Ectodermal cell (in vitro differentiated cells): ENCODE measurements around the gene AGPAT4.
A peak's percentile ranks its signal among the peaks of the same experiment; 100 is the strongest.
"Not testable (repeated sequence)": the region's sequence is repeated elsewhere in the genome, so short reads cannot be mapped to it uniquely, and the experiment has no call there.

Experiments used
- H3K27ac ChIP-seq: 2 replicates; pipeline ENCODE4 v1.7.0; 2013; ENCODE audit warnings: mild to moderate bottlenecking, low read depth, low read length; ENCODE audit not compliant: insufficient read depth, poor library complexity, severe bottlenecking
- H3K27me3 ChIP-seq: 2 replicates; pipeline ENCODE4 v1.7.0; 2013; ENCODE audit warnings: mild to moderate bottlenecking, low read length; ENCODE audit not compliant: insufficient read depth, control insufficient read depth, poor library complexity, severe bottlenecking
- H3K36me3 ChIP-seq: one replicate; pipeline ENCODE4 v1.7.0; 2013; ENCODE audit warnings: low read length; ENCODE audit not compliant: control insufficient read depth, insufficient read depth
- H3K4me1 ChIP-seq: one replicate; pipeline ENCODE4 v1.7.0; 2013; ENCODE audit warnings: low read length; ENCODE audit not compliant: control insufficient read depth, insufficient read depth
- H3K4me3 ChIP-seq: 2 replicates; pipeline ENCODE4 v1.7.0; 2013; ENCODE audit warnings: low read depth, low read length, control low read depth; ENCODE audit not compliant: insufficient read depth
- H3K9me3 ChIP-seq: 2 replicates; pipeline ENCODE4 v1.7.0; 2013; ENCODE audit warnings: mild to moderate bottlenecking, low read length, moderate library complexity; ENCODE audit not compliant: control insufficient read depth
- WGBS, 2 experiments: methylation state at CpG; one replicate each; pipeline ENCODE4 v1.1.7; 2013; ENCODE audit warnings: missing lambda C conversion rate in 2 of 2; 5-methylcytosine and 5-hydroxymethylcytosine counted together

The AGPAT4 gene

GRCh38 chr6:161232010-161232409, 41.9 kb downstream of the AGPAT4 start:
- Histone ChIP-seq H3K36me3 (peaks cover 10% of the 10 kb centered on the region), H3K9me3 (no peaks in the 10 kb centered on the region), H3K27ac (no peak overlapping the region), H3K4me3 (no peak overlapping the region), H3K4me1 (peaks cover 28% of the 10 kb centered on the region), H3K27me3 (no peaks in the 10 kb centered on the region)
- 92 to 96% methylated on average over 9 of the region's 9 CpGs for WGBS, 2 experiments

- 89 to 100% methylated on average over 1 to 2 of the region's 2 CpGs for WGBS, 2 experiments
- Histone ChIP-seq H3K27ac (peak overlapping the region; percentile 33), H3K27me3 (no peaks in the 10 kb centered on the region), H3K36me3 (peaks cover 14% of the 10 kb centered on the region), H3K4me1 (peaks cover 28% of the 10 kb centered on the region), H3K9me3 (no peaks in the 10 kb centered on the region), H3K4me3 (no peak overlapping the region)
Observed at GRCh38 chr6:161230339-161230738, 43.5 kb downstream of the AGPAT4 start.

- Histone ChIP-seq H3K4me1 (peaks cover 19% of the 10 kb centered on the region), H3K27me3 (no peaks in the 10 kb centered on the region), H3K36me3 (peaks cover 14% of the 10 kb centered on the region), H3K4me3 (no peak overlapping the region), H3K9me3 (no peaks in the 10 kb centered on the region), H3K27ac (peak overlapping the region; percentile 47)
- 61 to 63% methylated on average over 7 of the region's 7 CpGs for WGBS, 2 experiments
Observed at GRCh38 chr6:161228921-161229591, 44.8 kb downstream of the AGPAT4 start.

DNA sequence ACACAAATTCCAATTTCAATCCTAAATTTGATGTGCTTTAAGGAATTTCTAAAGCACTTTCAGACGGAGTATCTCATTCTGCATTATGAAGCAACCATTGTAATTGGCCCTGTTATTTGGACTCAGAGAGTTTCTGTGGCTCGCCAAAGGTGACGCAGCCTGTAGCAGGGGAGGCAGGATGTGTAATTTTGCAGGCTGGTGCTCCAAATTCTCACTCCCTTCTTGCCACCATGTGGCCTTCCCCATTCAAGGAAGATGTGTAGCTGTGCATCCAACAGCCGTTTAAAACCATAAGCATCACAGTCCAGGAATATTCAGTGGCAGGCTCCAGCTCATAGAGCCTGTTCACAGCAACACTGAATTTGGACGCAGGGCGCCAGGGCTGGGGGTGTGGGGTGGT, 45.8 kb downstream of the AGPAT4 start:
- whole genome bisulfite sequencing, 2 experiments, result 95% methylated on average over 5 to 6 of the region's 6 CpGs
- peaks cover 18% of the 10 kb centered on the region for H3K4me1 ChIP-seq
- no peaks in the 10 kb centered on the region for H3K9me3 ChIP-seq
- H3K27me3 ChIP-seq, result no peaks in the 10 kb centered on the region
- H3K4me3 ChIP-seq, result no peak overlapping the region
- no peak overlapping the region for H3K27ac ChIP-seq
- H3K36me3 ChIP-seq, result peaks cover 14% of the 10 kb centered on the region

DNA sequence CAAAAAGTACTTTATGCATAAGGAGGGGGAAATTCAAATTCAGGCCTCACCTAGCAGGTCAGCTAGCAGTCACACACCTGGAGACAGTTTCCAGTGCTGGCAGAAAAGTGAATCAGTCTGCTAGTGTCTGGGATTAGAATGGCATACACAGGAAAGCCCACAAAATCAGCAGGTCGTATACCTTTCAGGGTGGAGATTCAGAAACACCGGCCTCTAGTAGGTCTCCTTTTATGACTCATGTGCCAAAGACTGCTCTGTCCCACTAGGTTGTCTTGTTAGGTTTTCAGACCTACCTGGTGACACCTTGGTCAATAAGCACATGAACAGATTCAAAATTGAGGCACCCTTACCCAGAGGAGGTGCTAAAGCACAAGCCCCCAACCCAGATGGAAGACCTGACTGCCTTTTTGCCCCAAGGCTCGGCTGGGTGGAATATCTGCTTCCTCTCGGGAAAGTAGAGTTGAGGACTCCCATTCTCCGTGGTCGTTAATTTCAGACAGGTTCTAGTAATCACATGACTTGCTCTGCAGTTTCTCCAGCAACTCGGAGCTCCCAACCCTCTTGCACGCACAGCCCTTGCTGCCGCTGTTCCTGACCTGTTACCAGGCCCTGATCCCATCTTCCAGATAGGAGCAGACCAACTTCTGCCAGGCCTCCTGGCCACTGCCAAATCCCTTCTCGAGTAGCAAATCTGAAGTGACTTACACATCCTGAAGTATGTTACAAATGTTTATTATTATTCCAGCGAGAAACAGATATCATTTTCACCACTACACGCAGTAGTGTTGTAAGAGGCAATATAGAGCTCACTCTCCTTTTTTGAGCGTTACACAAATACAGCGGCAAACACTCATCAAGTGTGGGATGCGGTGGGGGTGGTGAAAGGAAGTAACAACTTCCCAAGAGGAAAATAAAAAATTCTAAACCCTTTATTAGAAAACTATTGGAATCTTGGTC, 46.6 kb downstream of the AGPAT4 start:
- WGBS, 2 experiments, result 95 to 97% methylated on average over 13 to 15 of the region's 15 CpGs
- no peaks in the 10 kb centered on the region for H3K27me3 ChIP-seq
- no peaks in the 10 kb centered on the region for H3K9me3 ChIP-seq
- H3K36me3 ChIP-seq, result peaks cover 14% of the 10 kb centered on the region
- H3K4me1 ChIP-seq, result peaks cover 18% of the 10 kb centered on the region
- no peak overlapping the region for H3K27ac ChIP-seq
- no peak overlapping the region for H3K4me3 ChIP-seq

DNA sequence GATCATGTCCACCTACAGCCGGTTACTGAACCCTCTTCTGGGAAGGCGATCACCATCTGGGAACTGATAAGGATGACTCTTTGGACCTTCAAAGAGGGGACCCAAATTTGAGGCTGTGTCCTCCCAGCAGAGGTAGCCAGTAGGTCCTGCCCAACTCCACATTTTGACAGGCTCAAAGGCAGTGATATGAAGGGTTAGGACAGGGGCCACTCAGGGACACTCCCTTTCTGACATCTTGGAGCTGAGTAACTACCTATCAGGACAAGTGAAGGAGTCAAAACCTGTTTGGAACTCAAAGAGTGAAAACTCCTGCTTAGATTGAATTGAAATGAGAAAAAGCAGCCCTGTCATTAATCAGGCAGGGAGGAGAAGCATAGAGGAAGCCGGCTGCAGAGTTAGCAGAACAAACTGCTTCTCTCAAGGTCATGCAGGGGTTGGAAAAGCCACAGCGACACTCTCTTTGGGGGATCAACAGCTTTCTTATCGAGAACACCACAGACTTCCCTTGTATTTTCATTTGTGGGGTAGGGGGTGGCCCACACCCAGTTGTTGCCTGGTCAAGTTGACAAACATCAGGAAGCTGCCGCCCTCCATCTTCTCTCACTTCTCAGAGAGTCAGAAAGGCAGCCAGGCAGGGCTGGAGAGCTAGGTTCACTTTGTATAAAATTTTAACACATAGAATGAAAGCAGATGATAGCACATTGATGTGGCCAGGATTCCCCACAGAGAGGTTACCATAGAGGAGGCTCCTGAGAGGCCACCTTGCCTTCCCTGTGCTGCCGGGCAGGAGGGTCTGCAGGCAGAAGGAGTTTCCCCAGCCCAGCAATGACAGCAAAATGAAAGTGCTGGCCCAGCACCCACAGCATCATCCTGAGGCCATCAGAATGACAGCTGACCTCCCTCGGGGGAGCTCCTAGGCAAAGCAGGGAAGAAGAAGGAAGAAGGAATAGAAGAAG, 47.6 kb downstream of the AGPAT4 start:
- 93 to 96% methylated on average over 8 of the region's 8 CpGs for WGBS, 2 experiments
- H3K36me3 ChIP-seq, result peaks cover 13% of the 10 kb centered on the region
- no peaks in the 10 kb centered on the region for H3K9me3 ChIP-seq
- H3K27ac ChIP-seq, result no peak overlapping the region
- no peaks in the 10 kb centered on the region for H3K27me3 ChIP-seq
- H3K4me1 ChIP-seq, result peaks cover 18% of the 10 kb centered on the region
- H3K4me3 ChIP-seq, result no peak overlapping the region

GRCh38 chr6:161225681-161226008, 48.2 kb downstream of the AGPAT4 start:
- Histone ChIP-seq H3K4me1 (peaks cover 18% of the 10 kb centered on the region), H3K9me3 (no peaks in the 10 kb centered on the region), H3K36me3 (peaks cover 10% of the 10 kb centered on the region), H3K27me3 (no peaks in the 10 kb centered on the region), H3K4me3 (no peak overlapping the region), H3K27ac (no peak overlapping the region)
- WGBS, 2 experiments, result 90 to 95% methylated on average over 8 of the region's 8 CpGs

DNA sequence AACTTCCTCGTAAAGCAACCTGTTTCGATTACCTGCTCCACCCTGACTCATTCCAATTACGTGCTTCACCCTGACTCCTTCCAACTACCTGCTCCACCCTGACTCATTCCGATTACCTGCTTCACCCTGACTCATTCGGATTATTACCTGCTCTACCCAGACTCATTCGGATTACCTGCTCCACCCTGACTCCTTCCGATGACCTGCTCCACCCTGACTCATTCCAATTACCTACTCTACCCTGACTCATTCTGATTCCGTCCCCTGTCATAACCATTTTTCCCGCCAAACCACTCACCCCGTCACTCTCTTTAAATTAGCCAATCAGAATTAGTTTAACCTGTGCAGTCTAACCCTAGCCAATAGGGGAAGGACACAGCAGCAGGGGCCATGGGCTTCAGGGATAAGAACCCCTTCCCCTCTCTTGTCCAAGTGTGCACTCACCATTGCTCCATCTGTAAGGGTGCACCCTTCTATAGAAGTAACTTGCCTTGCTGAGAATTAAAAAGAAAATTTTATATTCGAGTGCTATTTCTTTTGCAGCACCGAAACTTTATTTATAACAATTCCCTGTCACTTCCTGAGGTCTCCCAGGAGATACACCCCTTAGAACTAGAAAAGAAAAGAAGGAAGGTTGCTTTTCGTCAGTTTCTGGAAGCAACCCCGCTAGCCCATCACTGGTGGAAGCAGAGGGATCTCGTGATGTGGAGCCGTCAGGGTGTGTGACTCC, 48.7 kb downstream of the AGPAT4 start:
- peaks cover 10% of the 10 kb centered on the region for H3K36me3 ChIP-seq
- peaks cover 16% of the 10 kb centered on the region for H3K4me1 ChIP-seq
- H3K9me3 ChIP-seq, H3K27ac ChIP-seq, H3K27me3 ChIP-seq, H3K4me3 ChIP-seq: not testable (repeated sequence)
- 95 to 97% methylated on average over 14 to 16 of the region's 16 CpGs for WGBS, 2 experiments

GRCh38 chr6:161223646-161224045, 50.2 kb downstream of the AGPAT4 start:
- Histone ChIP-seq H3K4me1 (peaks cover 2% of the 10 kb centered on the region), H3K4me3 (no peak overlapping the region), H3K36me3 (peaks cover 10% of the 10 kb centered on the region), H3K27ac (no peak overlapping the region), H3K27me3 (no peaks in the 10 kb centered on the region), H3K9me3 (no peaks in the 10 kb centered on the region)
- 89 to 99% methylated on average over 3 of the region's 3 CpGs for WGBS, 2 experiments
